ENCODE measurements around the gene KRTAP4-8. TPM values are rescaled to one million over a fixed set of nuclear protein-coding genes. Genes with fewer than 3 reads are reported as not detected.

Gene KRTAP4-8
- total RNA-seq, 1 experiment from 2014 or later: not detected

DNA sequence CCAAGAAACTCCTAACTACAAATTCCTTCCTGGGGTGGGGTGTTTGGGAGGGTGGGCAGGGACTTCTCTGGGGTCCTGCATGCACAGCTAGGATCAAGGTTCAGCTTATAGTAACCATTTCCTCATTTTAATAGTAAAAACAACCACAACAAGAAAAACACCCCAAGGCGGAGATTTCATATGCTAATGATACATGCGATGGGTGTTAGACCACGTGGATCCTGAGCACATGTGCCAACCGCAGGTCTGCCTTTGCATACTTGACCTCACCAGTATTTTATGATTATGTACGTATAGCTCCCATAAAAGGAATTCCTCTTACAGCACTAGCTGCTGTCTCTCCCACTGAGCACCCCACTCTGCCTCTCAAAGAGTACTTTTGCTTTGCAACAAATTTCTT lies 18.4 kb upstream of the KRTAP4-8 start:
- ChIA-PET CTCF (no interaction called here), POLR2A (no interaction called here)
- Mint-ChIP-seq H3K4me3 (no peak overlapping the region), H3K27me3 (ENCODE audit: low read depth) (peaks cover 3% of the 10 kb centered on the region; the same call in 1 of the 2 replicates), H3K27ac (no peak overlapping the region), H3K9me3 (peaks cover 33% of the 10 kb centered on the region), H3K4me1 (peaks cover 33% of the 10 kb centered on the region), H3K36me3 (peaks cover 30% of the 10 kb centered on the region)
- ATAC-seq (no peak), DNase-seq (ENCODE audit: low spot score) (no peak)
- TF ChIP-seq, protein P1, sequence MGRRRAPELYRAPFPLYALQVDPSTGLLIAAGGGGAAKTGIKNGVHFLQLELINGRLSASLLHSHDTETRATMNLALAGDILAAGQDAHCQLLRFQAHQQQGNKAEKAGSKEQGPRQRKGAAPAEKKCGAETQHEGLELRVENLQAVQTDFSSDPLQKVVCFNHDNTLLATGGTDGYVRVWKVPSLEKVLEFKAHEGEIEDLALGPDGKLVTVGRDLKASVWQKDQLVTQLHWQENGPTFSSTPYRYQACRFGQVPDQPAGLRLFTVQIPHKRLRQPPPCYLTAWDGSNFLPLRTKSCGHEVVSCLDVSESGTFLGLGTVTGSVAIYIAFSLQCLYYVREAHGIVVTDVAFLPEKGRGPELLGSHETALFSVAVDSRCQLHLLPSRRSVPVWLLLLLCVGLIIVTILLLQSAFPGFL (CRISPR knock-in tag; IDR thresholded peaks at IDR 0.05; ENCODE audit: borderline replicate concordance): no peak
- TF ChIP-seq FOXP4 (CRISPR knock-in tag; IDR thresholded peaks at IDR 0.05): no peak
- no peak for TF ChIP-seq IRF2 (CRISPR knock-in tag; IDR thresholded peaks at IDR 0.05; ENCODE audit: borderline replicate concordance, low read depth)
- no peak for TF ChIP-seq CREB1 (CRISPR knock-in tag; IDR thresholded peaks at IDR 0.05)
- TF ChIP-seq GRHL2 (CRISPR knock-in tag; IDR thresholded peaks at IDR 0.05; ENCODE audit: insufficient replicate concordance, severe bottlenecking): no peak
- no peak for TF ChIP-seq ZNF263 (CRISPR knock-in tag; IDR thresholded peaks at IDR 0.05; ENCODE audit: low read depth)
- TF ChIP-seq NR1H2 (CRISPR knock-in tag; IDR thresholded peaks at IDR 0.05): no peak
- TF ChIP-seq, protein P2, sequence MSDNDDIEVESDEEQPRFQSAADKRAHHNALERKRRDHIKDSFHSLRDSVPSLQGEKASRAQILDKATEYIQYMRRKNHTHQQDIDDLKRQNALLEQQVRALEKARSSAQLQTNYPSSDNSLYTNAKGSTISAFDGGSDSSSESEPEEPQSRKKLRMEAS (CRISPR knock-in tag; IDR thresholded peaks at IDR 0.05): no peak
- TF ChIP-seq ETV6 (CRISPR knock-in tag; IDR thresholded peaks at IDR 0.05): no peak
- TF ChIP-seq, protein P3, sequence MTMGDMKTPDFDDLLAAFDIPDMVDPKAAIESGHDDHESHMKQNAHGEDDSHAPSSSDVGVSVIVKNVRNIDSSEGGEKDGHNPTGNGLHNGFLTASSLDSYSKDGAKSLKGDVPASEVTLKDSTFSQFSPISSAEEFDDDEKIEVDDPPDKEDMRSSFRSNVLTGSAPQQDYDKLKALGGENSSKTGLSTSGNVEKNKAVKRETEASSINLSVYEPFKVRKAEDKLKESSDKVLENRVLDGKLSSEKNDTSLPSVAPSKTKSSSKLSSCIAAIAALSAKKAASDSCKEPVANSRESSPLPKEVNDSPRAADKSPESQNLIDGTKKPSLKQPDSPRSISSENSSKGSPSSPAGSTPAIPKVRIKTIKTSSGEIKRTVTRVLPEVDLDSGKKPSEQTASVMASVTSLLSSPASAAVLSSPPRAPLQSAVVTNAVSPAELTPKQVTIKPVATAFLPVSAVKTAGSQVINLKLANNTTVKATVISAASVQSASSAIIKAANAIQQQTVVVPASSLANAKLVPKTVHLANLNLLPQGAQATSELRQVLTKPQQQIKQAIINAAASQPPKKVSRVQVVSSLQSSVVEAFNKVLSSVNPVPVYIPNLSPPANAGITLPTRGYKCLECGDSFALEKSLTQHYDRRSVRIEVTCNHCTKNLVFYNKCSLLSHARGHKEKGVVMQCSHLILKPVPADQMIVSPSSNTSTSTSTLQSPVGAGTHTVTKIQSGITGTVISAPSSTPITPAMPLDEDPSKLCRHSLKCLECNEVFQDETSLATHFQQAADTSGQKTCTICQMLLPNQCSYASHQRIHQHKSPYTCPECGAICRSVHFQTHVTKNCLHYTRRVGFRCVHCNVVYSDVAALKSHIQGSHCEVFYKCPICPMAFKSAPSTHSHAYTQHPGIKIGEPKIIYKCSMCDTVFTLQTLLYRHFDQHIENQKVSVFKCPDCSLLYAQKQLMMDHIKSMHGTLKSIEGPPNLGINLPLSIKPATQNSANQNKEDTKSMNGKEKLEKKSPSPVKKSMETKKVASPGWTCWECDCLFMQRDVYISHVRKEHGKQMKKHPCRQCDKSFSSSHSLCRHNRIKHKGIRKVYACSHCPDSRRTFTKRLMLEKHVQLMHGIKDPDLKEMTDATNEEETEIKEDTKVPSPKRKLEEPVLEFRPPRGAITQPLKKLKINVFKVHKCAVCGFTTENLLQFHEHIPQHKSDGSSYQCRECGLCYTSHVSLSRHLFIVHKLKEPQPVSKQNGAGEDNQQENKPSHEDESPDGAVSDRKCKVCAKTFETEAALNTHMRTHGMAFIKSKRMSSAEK (CRISPR knock-in tag; IDR thresholded peaks at IDR 0.05; ENCODE audit: borderline replicate concordance): no peak
- TF ChIP-seq ERG (CRISPR knock-in tag; IDR thresholded peaks at IDR 0.05): no peak
- TF ChIP-seq TEAD1 (CRISPR knock-in tag; IDR thresholded peaks at IDR 0.05): no peak
- TF ChIP-seq, protein P4, sequence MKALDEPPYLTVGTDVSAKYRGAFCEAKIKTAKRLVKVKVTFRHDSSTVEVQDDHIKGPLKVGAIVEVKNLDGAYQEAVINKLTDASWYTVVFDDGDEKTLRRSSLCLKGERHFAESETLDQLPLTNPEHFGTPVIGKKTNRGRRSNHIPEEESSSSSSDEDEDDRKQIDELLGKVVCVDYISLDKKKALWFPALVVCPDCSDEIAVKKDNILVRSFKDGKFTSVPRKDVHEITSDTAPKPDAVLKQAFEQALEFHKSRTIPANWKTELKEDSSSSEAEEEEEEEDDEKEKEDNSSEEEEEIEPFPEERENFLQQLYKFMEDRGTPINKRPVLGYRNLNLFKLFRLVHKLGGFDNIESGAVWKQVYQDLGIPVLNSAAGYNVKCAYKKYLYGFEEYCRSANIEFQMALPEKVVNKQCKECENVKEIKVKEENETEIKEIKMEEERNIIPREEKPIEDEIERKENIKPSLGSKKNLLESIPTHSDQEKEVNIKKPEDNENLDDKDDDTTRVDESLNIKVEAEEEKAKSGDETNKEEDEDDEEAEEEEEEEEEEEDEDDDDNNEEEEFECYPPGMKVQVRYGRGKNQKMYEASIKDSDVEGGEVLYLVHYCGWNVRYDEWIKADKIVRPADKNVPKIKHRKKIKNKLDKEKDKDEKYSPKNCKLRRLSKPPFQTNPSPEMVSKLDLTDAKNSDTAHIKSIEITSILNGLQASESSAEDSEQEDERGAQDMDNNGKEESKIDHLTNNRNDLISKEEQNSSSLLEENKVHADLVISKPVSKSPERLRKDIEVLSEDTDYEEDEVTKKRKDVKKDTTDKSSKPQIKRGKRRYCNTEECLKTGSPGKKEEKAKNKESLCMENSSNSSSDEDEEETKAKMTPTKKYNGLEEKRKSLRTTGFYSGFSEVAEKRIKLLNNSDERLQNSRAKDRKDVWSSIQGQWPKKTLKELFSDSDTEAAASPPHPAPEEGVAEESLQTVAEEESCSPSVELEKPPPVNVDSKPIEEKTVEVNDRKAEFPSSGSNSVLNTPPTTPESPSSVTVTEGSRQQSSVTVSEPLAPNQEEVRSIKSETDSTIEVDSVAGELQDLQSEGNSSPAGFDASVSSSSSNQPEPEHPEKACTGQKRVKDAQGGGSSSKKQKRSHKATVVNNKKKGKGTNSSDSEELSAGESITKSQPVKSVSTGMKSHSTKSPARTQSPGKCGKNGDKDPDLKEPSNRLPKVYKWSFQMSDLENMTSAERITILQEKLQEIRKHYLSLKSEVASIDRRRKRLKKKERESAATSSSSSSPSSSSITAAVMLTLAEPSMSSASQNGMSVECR (CRISPR knock-in tag; IDR thresholded peaks at IDR 0.05; ENCODE audit: borderline replicate concordance): no peak
- TF ChIP-seq ZBTB21 (CRISPR knock-in tag; IDR thresholded peaks at IDR 0.05; ENCODE audit: borderline replicate concordance): no peak
- no peak for TF ChIP-seq JUN (CRISPR knock-in tag; IDR thresholded peaks at IDR 0.05)
- TF ChIP-seq, protein P5, sequence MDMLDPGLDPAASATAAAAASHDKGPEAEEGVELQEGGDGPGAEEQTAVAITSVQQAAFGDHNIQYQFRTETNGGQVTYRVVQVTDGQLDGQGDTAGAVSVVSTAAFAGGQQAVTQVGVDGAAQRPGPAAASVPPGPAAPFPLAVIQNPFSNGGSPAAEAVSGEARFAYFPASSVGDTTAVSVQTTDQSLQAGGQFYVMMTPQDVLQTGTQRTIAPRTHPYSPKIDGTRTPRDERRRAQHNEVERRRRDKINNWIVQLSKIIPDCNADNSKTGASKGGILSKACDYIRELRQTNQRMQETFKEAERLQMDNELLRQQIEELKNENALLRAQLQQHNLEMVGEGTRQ (CRISPR knock-in tag; IDR thresholded peaks at IDR 0.05): no peak
- TF ChIP-seq OVOL2 (CRISPR knock-in tag; IDR thresholded peaks at IDR 0.05; ENCODE audit: borderline replicate concordance): no peak
- no peak for TF ChIP-seq CDX4 (CRISPR knock-in tag; IDR thresholded peaks at IDR 0.05; ENCODE audit: borderline replicate concordance)
